Fibroblast of skin of left biceps (primary cell): ENCODE measurements around the gene WASL.
"Not testable (repeated sequence)": the region's sequence is repeated elsewhere in the genome, so short reads cannot be mapped to it uniquely, and the experiment has no call there.

Source experiments
- DNase-seq, 2 experiments: peaks; one replicate each; pipeline ENCODE4 v3.0.0-alpha.2; 2013; ENCODE audit warnings: low read depth in 2 of 2

WASL gene

GRCh38 chr7:123748734-123749536, at the start of gene WASL:
Gene WASL (minus strand): TSS chr7:123749003. CDS start chr7:123748734, 269 bp downstream.
- peak; percentile 69 to 72 for DNase-seq

- DNase-seq, result peak; percentile 5 to 9
These were observed 49.1 kb upstream of the WASL start for GRCh38 chr7:123797673-123798531.

DNA sequence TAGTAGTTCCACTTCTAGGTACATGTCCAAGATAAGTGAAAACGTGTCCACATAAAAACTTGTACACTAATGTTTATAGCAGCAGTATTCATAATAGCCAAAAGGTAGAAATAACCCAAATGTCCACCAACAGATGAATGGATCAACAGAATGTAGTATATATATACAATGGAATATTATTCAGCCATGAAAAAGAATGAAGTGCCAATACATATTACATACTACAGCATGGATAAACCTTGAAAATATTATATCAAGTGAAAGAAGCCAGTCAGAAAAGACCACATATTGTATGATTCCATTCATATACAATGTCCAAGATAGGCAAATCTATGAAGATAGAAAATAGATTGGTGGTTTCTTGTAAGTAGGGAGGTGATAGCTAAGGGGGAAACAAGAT, 47.8 kb upstream of the WASL start:
- no peak for DNase-seq

DNA sequence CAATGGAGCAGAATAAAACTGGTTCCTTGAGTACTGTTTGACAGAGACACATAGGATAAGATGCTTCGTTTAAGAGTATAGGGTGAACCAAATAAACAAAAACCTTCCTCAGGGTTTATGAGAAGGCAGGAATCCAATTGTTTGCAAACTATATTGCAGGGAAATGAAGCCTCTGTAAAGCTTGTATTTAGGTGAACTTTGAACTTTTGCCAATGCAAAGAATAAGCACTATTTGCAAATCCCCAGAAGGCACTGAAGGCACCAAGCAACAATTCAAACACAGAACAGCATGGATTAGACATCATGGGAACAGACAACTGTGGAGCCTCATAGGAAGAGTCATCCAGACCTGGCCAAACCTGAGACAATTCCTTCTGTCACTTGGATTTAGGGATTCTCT, 47.1 kb upstream of the WASL start:
- DNase-seq, result no peak

DNA sequence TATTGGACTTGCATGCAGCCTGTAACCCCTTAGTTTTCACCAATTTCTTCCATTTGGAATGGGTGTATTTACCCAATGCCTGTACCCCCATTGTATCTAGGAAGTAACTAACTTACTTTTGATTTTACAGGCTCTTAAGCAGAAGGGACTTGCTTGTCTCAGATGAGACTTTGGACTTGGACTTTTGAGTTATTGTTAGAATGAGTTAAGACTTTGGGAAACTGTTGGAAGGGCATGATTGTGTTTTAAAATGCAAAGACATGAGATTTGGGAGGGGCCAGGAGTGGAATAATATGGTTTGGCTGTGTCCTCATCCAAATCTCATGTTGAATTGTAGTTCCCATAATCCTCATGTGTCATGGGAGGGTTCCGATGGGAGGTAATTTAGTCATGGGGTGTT, 46.3 kb upstream of the WASL start:
- DNase-seq, result not testable (repeated sequence)

- DNase-seq, result no peak
These were observed 43.7 kb upstream of the WASL start for GRCh38 chr7:123792547-123792946.

- DNase-seq, result no peak
These were observed 42.2 kb upstream of the WASL start for GRCh38 chr7:123791001-123791400.

- DNase-seq, result no peak
These were observed 41.0 kb upstream of the WASL start for GRCh38 chr7:123789817-123790216.

DNA sequence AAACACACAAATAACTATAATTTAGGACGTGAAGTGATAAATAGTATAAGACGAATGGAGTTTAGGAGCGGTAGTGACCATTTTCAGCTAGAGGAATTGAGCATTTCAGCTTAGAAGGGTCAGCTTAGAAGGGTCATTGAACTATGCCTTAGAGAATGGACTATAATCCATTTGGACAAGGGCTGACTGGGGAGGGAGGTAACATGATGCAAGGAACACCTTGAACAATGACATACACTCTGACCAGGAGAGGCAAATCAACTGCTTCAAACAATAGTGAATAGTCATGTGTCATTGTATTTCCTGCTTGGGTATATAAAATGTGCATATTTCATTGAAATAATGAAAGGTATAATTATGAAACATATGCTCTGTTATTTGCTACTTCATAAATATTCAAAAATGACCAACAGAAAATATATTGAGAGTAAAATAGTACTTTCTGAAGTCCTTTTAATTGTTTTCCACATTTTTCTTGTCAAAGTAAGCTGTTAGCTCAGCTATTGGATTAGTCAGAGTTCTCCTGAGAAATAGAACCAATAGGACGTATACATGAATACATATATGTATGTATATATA, 40.5 kb upstream of the WASL start:
- no peak for DNase-seq

- DNase-seq, result no peak
These were observed 39.8 kb upstream of the WASL start for GRCh38 chr7:123788584-123788983.

- DNase-seq, result no peak
These were observed 38.6 kb upstream of the WASL start for GRCh38 chr7:123787220-123788007.

DNA sequence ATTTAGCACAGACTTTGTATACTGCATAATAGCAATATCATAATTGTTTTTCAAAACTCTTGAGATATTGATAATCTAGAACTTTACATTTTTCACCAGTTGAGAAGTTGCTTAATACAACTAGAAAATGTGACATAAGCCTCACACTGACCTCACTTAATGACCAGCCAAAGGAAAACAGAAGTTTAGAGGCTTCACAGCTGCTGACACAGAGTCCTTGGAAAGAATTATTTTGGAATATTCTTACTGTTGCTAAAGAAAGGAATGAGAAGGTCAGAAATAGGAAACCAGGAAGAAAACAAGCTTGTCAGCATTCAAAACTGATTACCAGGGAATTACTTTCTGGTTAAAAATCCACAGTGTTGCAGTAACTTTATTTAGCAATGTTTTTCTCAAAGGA, 35.5 kb upstream of the WASL start:
- no peak for DNase-seq

DNA sequence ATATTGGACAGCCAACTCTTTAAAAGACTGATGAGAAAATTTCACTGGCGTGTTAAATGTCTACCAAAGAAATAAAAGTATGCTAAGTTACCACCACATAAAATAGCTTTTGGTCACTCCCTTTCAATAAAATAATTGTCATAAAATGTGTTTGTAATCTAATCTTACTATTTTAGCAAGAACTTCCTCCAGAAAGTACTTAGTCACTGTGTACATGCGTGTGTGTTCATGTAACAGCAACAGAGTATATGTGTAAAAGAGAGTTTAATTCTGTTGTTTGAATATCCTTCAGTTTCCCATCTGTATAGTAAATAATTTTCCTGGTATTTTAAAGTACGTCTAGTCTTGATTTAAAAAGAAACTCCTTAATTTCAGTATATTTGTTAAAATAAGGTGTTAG, 35.0 kb upstream of the WASL start:
- DNase-seq, result no peak

DNA sequence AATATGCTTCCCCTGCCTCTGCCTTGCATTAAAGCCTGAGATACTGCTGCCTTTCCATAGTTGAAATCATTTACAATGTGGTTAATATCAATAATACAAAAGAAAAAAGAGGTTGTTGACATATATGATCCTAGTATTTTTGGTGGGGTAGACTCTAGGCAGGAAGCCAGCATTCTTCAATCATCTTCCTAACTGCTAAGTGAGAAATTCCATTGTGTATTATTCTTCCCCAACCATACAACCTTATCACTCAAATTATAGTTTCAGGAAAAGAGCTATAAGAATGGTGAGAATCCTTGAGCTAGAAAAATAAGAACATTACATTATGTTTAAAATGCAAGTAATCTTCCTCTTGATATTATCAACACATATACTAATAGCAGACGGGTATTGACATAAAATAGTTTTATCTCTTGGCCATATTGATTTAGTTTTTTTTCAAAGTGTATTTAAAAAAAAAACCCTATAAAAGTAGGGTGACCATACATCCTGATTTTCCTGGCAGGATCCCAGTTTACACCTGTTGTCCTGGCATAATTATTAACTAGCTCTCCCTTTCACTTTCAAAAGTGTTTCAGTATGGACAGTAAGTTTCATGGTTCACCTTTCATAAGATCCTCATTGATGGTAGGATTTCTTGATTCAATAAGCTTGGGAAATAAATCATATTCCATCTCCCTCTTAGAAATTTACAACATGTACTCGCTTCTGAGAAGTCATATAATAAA, 33.4 kb upstream of the WASL start:
- no peak for DNase-seq

GRCh38 chr7:123780472-123780871, 31.7 kb upstream of the WASL start:
- not testable (repeated sequence) for DNase-seq

- DNase-seq, result no peak
These were observed 25.7 kb upstream of the WASL start for GRCh38 chr7:123774496-123774895.

- no peak for DNase-seq
These were observed 24.7 kb upstream of the WASL start for GRCh38 chr7:123773481-123773880.

- no peak for DNase-seq
These were observed 23.8 kb upstream of the WASL start for GRCh38 chr7:123772652-123773051.

- DNase-seq, result no peak
These were observed 23.0 kb upstream of the WASL start for GRCh38 chr7:123771846-123772245.

DNA sequence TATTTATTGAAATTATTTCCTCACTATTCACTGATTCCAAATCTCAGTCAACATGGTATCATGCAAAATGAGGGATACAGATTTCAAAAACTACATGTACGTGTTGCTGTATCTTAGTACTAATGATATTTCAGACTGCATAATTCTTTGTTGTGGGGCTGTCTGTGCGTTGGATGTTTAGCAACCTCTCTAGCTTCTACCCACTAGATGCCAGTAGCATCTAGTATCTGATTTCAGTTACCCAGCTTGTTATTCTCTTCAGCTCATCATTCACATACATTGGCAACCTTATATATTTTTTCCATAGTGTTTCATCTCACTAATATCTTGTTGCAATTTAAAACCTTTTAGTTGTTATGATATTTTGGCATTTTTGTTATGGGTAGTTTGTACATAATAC, 22.5 kb upstream of the WASL start:
- DNase-seq, result no peak

- no peak for DNase-seq
These were observed 21.6 kb upstream of the WASL start for GRCh38 chr7:123770378-123770777.
